K562 (cell line): Measurements from ENCODE around the gene ADORA3. TPM values are rescaled to one million over a fixed set of nuclear protein-coding genes. Genes with fewer than 3 reads are reported as not detected.

Experiments used
- ASH1L ChIP-seq: fragments of 450-650 bp; IDR thresholded peaks from 2 replicates; pipeline ENCODE4 v1.6.1; 2018; ENCODE audit warnings: borderline replicate concordance, mild to moderate bottlenecking, low read depth; ENCODE audit not compliant: partially characterized antibody
- CBX8 ChIP-seq: fragments of 200-600 bp; sonication (generic); IDR thresholded peaks from 2 replicates; pipeline ENCODE4 v1.6.1; 2012; ENCODE audit warnings: borderline replicate concordance, mixed run types, low read depth, mild to moderate bottlenecking, moderate library complexity, mixed read lengths, low read length, control low read depth, inconsistent platforms; ENCODE audit not compliant: poor library complexity, severe bottlenecking; ENCODE audit errors: extremely low read depth
- POLR2B ChIP-seq: fragments of 450-650 bp; IDR thresholded peaks from 2 replicates; pipeline ENCODE4 v1.6.1; 2018; ENCODE audit warnings: low read depth; ENCODE audit not compliant: partially characterized antibody
- polyA plus RNA-seq, 8 experiments: library from polyadenylated mRNA; depleted of rRNA in 4 of 8; stranded (reverse) in 5 of 8; unstranded in 3 of 8; fragments of >200 nt; fragmentation: Nextera tagmentation in 2 of 8; fragmentation: Illumina TruSeq in 1 of 8; extraction: Ambion mirVana in 2 of 8; extraction: Trizol in 1 of 8; gene quantifications; 2 replicates each; pipeline versions ENCODE4 v1.2.1 to v1.2.3, GENCODE V29; 2011 to 2014; ENCODE audit warnings: inconsistent platforms in 1 of 8, missing spikeins in 1 of 8
- total RNA-seq, 7 experiments: library from RNA; depleted of rRNA in 6 of 7; stranded (reverse); fragments of >200 nt in 6 of 7; fragmentation: Illumina TruSeq in 2 of 7; extraction: Trizol in 2 of 7; gene quantifications; 2 replicates each; pipeline versions ENCODE4 v1.2.1 to v1.2.3, GENCODE V29; 2011 to 2021; ENCODE audit warnings: low replicate concordance in 1 of 7
- TF ChIP-seq, protein P1 (sequence below): sonication (generic); formaldehyde crosslinking; IDR thresholded peaks from 2 replicates; pipeline ENCODE4 v1.8.1; 2023; ENCODE audit warnings: mild to moderate bottlenecking, missing genetic modification reagents
- TF ChIP-seq, protein P2 (sequence below): sonication (generic); formaldehyde crosslinking; IDR thresholded peaks from 2 replicates; pipeline ENCODE4 v1.8.1; 2023; ENCODE audit warnings: mild to moderate bottlenecking, missing genetic modification reagents
- TF ChIP-seq, protein P3 (sequence below): fragments of 250-450 bp; sonication (Bioruptor Pico); IDR thresholded peaks from 2 replicates; pipeline ENCODE4 v1.8.0; 2022; ENCODE audit warnings: inconsistent platforms, mild to moderate bottlenecking, moderate library complexity, borderline replicate concordance
- TF ChIP-seq, protein P4 (sequence below): fragments of 250-450 bp; sonication (Bioruptor Pico); IDR thresholded peaks from 2 replicates; pipeline ENCODE4 v1.4.0; 2020; ENCODE audit warnings: mild to moderate bottlenecking, moderate library complexity

Gene ADORA3
- total and polyA plus RNA-seq, 9 of the 15 experiments (the other 6 are each of a cell fraction or from before 2014, with no cell fraction given): 0.09 to 0.35 (median 0.16) TPM; not detected in 3

DNA sequence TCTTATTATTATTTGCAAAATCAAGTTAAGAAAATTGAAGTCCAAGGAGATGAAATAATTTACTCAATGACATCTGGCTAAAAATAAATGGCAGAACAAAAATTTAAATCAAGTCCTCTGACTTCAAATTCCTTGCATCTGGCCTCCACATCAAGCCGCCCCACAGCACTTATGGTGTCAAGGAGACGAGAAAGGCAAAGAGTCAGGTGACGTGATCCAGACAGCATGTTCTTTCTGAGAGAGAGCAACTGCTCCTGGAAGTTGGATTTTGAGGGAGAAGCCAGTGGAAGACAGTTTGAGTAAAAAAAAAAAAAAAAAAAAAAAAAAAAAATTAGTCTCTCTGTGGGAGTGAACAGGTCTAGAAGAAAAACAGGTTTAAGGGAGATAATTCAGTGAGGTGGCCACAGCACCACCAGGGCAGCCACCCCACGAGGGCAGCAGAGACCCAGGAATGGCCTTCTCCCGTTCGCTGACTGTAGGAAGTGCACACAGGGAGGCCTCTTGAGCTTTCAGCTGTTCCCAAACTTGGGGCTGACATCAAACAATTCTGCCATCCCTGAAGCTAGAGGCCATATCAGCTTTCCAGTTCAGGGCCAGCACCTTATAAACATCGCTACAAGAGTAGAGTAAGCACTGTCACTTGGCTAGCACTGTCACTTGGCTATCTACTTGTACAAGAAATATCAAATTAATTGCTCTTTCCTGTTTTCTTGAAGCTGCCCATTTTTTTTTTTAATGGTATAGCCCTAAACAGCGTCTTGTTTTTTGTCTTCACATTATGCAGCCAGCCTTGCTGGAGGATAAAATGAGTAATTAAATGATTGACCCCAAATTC, 21.8 kb downstream of the ADORA3 start (continued):
- TF ChIP-seq, protein P1, sequence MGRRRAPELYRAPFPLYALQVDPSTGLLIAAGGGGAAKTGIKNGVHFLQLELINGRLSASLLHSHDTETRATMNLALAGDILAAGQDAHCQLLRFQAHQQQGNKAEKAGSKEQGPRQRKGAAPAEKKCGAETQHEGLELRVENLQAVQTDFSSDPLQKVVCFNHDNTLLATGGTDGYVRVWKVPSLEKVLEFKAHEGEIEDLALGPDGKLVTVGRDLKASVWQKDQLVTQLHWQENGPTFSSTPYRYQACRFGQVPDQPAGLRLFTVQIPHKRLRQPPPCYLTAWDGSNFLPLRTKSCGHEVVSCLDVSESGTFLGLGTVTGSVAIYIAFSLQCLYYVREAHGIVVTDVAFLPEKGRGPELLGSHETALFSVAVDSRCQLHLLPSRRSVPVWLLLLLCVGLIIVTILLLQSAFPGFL (CRISPR knock-in tag): no peak
- TF ChIP-seq ASH1L: no peak
- TF ChIP-seq CBX8: no peak
- TF ChIP-seq, protein P2, sequence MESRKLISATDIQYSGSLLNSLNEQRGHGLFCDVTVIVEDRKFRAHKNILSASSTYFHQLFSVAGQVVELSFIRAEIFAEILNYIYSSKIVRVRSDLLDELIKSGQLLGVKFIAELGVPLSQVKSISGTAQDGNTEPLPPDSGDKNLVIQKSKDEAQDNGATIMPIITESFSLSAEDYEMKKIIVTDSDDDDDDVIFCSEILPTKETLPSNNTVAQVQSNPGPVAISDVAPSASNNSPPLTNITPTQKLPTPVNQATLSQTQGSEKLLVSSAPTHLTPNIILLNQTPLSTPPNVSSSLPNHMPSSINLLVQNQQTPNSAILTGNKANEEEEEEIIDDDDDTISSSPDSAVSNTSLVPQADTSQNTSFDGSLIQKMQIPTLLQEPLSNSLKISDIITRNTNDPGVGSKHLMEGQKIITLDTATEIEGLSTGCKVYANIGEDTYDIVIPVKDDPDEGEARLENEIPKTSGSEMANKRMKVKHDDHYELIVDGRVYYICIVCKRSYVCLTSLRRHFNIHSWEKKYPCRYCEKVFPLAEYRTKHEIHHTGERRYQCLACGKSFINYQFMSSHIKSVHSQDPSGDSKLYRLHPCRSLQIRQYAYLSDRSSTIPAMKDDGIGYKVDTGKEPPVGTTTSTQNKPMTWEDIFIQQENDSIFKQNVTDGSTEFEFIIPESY: no peak
- TF ChIP-seq POLR2B: no peak
- TF ChIP-seq, protein P3, sequence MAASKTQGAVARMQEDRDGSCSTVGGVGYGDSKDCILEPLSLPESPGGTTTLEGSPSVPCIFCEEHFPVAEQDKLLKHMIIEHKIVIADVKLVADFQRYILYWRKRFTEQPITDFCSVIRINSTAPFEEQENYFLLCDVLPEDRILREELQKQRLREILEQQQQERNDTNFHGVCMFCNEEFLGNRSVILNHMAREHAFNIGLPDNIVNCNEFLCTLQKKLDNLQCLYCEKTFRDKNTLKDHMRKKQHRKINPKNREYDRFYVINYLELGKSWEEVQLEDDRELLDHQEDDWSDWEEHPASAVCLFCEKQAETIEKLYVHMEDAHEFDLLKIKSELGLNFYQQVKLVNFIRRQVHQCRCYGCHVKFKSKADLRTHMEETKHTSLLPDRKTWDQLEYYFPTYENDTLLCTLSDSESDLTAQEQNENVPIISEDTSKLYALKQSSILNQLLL (CRISPR knock-in tag): no peak
- TF ChIP-seq, protein P4, sequence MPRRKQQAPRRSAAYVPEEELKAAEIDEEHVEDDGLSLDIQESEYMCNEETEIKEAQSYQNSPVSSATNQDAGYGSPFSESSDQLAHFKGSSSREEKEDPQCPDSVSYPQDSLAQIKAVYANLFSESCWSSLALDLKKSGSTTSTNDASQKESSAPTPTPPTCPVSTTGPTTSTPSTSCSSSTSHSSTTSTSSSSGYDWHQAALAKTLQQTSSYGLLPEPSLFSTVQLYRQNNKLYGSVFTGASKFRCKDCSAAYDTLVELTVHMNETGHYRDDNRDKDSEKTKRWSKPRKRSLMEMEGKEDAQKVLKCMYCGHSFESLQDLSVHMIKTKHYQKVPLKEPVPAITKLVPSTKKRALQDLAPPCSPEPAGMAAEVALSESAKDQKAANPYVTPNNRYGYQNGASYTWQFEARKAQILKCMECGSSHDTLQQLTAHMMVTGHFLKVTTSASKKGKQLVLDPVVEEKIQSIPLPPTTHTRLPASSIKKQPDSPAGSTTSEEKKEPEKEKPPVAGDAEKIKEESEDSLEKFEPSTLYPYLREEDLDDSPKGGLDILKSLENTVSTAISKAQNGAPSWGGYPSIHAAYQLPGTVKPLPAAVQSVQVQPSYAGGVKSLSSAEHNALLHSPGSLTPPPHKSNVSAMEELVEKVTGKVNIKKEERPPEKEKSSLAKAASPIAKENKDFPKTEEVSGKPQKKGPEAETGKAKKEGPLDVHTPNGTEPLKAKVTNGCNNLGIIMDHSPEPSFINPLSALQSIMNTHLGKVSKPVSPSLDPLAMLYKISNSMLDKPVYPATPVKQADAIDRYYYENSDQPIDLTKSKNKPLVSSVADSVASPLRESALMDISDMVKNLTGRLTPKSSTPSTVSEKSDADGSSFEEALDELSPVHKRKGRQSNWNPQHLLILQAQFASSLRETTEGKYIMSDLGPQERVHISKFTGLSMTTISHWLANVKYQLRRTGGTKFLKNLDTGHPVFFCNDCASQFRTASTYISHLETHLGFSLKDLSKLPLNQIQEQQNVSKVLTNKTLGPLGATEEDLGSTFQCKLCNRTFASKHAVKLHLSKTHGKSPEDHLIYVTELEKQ (CRISPR knock-in tag): no peak
